Ishikawa (cell line): ENCODE data around the gene NKD2.

ENCODE experiments used
- CEBPB ChIP-seq: IDR thresholded peaks from 2 replicates; pipeline ENCODE4 v1.6.1; 2012
- CREB1 ChIP-seq: IDR thresholded peaks from 2 replicates; pipeline ENCODE4 v1.6.1; 2012; ENCODE audit warnings: low read depth
- EGR1 ChIP-seq: IDR thresholded peaks from 2 replicates; pipeline ENCODE4 v1.6.1; 2012
- EP300 ChIP-seq: IDR thresholded peaks from 2 replicates; pipeline ENCODE4 v1.6.1; 2012; ENCODE audit warnings: borderline replicate concordance
- FOXM1 ChIP-seq: IDR thresholded peaks from 2 replicates; pipeline ENCODE4 v1.6.1; 2012; ENCODE audit warnings: low read depth, borderline replicate concordance
- MAX ChIP-seq: IDR thresholded peaks from 2 replicates; pipeline ENCODE4 v1.6.1; 2012
- NFIC ChIP-seq: IDR thresholded peaks from 2 replicates; pipeline ENCODE4 v1.6.1; 2012
- RAD21 ChIP-seq: IDR thresholded peaks from 2 replicates; pipeline ENCODE4 v1.6.1; 2012; ENCODE audit warnings: low read depth
- REST ChIP-seq: IDR thresholded peaks from 2 replicates; pipeline ENCODE4 v1.6.1; 2012; ENCODE audit warnings: low read depth, mild to moderate bottlenecking
- TAF1 ChIP-seq: IDR thresholded peaks from 2 replicates; pipeline ENCODE4 v1.6.1; 2012; ENCODE audit warnings: low read depth, mild to moderate bottlenecking
- TCF12 ChIP-seq: IDR thresholded peaks from 2 replicates; pipeline ENCODE4 v1.6.1; 2012; ENCODE audit warnings: low read depth
- TEAD4 ChIP-seq: IDR thresholded peaks from 2 replicates; pipeline ENCODE4 v1.6.1; 2012
- USF1 ChIP-seq: IDR thresholded peaks from 2 replicates; pipeline ENCODE4 v1.6.1; 2012
- YY1 ChIP-seq: IDR thresholded peaks from 2 replicates; pipeline ENCODE4 v1.6.1; 2012; ENCODE audit warnings: low read depth
- ZBTB7A ChIP-seq: IDR thresholded peaks from 2 replicates; pipeline ENCODE4 v1.6.1; 2012; ENCODE audit warnings: low read depth

NKD2 gene

GRCh38 chr5:1074816-1075554, 66.4 kb downstream of the NKD2 start:
- TF ChIP-seq TCF12 (no peak), REST (no peak), CREB1 (no peak), CEBPB (no peak), NFIC (no peak), MAX (no peak), YY1 (no peak), FOXM1 (no peak), ZBTB7A (no peak), TEAD4 (no peak), TAF1 (no peak), USF1 (no peak), EP300 (no peak), EGR1 (no peak)

- TF ChIP-seq EGR1 (no peak), REST (no peak), FOXM1 (no peak), YY1 (no peak)
Measured at GRCh38 chr5:1075555-1075881, 66.9 kb downstream of the NKD2 start.

DNA sequence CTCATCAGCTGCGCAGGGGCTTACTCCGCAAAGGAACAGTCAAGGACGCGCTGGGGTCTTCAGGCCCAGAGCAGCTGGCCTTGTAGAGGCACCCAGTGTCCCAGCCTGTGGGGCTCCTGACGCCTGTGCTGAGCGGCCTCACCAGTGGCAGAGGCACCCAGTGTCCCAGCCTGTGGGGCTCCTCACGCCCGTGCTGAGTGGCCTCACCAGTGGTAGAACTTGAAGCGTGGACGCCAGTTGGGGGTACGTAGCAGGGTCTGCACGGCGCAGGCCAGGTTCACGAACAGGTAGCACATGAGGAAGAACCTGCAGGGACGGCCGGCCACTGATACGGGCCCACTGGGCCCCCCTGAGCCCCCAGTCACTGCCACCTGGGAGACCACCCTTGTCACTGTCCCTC, 67.3 kb downstream of the NKD2 start:
- TF ChIP-seq CEBPB (no peak), ZBTB7A (no peak), TEAD4 (no peak), YY1 (no peak), TCF12 (no peak)

GRCh38 chr5:1076406-1076805, 67.8 kb downstream of the NKD2 start:
- TF ChIP-seq TCF12 = no peak
- TF ChIP-seq CREB1 = no peak
- no peak for TF ChIP-seq ZBTB7A
- no peak for TF ChIP-seq USF1
- no peak for TF ChIP-seq YY1
- no peak for TF ChIP-seq MAX
- TF ChIP-seq TAF1 = no peak
- TF ChIP-seq NFIC = no peak
- no peak for TF ChIP-seq RAD21
- TF ChIP-seq EP300 = no peak
- TF ChIP-seq FOXM1 = no peak
- no peak for TF ChIP-seq EGR1
- no peak for TF ChIP-seq REST
- TF ChIP-seq TEAD4 = no peak
- no peak for TF ChIP-seq CEBPB

DNA sequence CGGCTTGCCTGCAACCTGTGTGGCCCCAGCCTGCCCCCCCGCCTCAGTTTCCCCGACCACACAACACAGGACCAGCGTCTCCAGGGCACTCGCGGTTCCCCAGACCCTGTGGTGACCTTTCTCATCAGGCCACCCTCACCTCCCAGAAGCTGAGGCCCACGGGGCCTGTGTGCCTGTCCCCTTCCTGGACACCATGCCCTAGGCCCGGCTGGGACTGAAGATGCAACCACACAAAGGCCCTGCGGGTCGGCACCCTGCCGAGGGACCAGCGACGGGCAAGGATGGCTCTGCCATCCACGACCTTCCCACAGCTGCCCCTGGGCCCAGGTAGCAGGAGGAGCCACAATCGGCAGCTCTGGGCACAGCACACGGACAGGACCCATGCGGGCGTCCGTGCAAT, 68.4 kb downstream of the NKD2 start:
- no peak for TF ChIP-seq TAF1
- TF ChIP-seq ZBTB7A = no peak
- TF ChIP-seq MAX = no peak
- no peak for TF ChIP-seq USF1
- TF ChIP-seq REST = no peak
- TF ChIP-seq RAD21 = no peak
- TF ChIP-seq EGR1 = no peak
- TF ChIP-seq TEAD4 = no peak
- no peak for TF ChIP-seq FOXM1
- no peak for TF ChIP-seq YY1
- no peak for TF ChIP-seq TCF12
- TF ChIP-seq EP300 = no peak
- TF ChIP-seq CREB1 = no peak
- TF ChIP-seq CEBPB = no peak
- TF ChIP-seq NFIC = no peak
